Measurements from ENCODE around the gene FERD3L.

FERD3L gene

GRCh38 chr7:19101909-19102308 lies 43.3 kb downstream of the FERD3L start:
- Histone ChIP-seq H3K9me3 (ENCODE audit: low read length) (no peaks in the 10 kb centered on the region), H3K36me3 (ENCODE audit: insufficient read depth, low read length) (no peaks in the 10 kb centered on the region), H3K4me1 (ENCODE audit: insufficient read depth, low read length) (peaks cover 4% of the 10 kb centered on the region), H3K27me3 (ENCODE audit: insufficient read depth, low read length) (peaks cover 22% of the 10 kb centered on the region), H3K4me3 (ENCODE audit: low read length) (no peak overlapping the region), H2AFZ (ENCODE audit: low read depth, low read length) (no peak overlapping the region)

DNA sequence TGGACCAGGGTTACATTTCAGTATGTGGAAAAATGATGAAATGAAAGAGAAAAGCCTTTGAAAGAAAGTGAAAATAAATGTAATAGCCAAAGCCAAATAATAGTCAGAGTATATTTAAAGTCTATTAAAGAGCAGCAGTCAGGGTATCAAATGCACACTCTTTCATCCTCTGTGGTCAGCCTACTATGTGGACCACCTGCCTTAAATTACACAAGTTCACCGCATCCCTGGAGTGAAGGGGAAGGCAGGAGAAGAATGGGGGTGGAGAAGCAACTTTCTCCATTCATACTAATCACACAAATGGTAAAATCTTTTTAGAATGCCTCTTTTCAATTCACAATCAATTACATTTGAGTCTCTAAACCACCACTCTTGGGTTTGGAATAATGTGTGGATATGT lies 43.7 kb downstream of the FERD3L start:
- no peak overlapping the region for H3K4me3 ChIP-seq (ENCODE audit: low read length)
- H3K27me3 ChIP-seq (ENCODE audit: insufficient read depth, low read length) = peaks cover 18% of the 10 kb centered on the region

GRCh38 chr7:19099924-19100323 lies 45.3 kb downstream of the FERD3L start:
- H3K4me3 ChIP-seq (ENCODE audit: low read length) = no peak overlapping the region
- no peaks in the 10 kb centered on the region for H3K9me3 ChIP-seq (ENCODE audit: low read length)
- H2AFZ ChIP-seq (ENCODE audit: low read depth, low read length) = no peak overlapping the region
- no peaks in the 10 kb centered on the region for H3K36me3 ChIP-seq (ENCODE audit: insufficient read depth, low read length)
- H3K4me1 ChIP-seq (ENCODE audit: insufficient read depth, low read length) = no peaks in the 10 kb centered on the region
- H3K27me3 ChIP-seq (ENCODE audit: insufficient read depth, low read length) = peaks cover 5% of the 10 kb centered on the region

More for the DNA sequence above, 43.7 kb downstream of the FERD3L start:
- peaks cover 2% of the 10 kb centered on the region for H3K4me1 ChIP-seq (ENCODE audit: insufficient read depth, low read length)
- no peak overlapping the region for H2AFZ ChIP-seq (ENCODE audit: low read depth, low read length)
- H3K9me3 ChIP-seq (ENCODE audit: low read length) = no peaks in the 10 kb centered on the region
- H3K36me3 ChIP-seq (ENCODE audit: insufficient read depth, low read length) = no peaks in the 10 kb centered on the region

DNA sequence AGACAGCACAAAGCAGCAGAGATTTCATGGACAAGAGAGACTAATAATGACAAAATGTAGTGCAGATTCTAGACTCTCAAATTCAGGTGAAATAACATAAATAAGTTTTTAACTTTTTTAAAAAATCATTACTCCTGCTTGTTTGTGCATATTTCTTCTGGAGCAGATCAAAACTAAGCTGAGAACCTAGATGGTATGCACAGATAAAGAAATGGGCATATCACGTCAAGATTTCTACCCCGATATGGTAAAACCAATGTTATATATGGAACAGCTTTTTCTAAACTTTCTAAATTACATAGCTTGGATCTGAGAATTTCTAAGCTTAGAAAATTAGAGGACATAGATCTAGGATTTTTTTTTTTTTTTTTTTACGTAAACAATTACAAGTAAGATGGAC lies 46.0 kb downstream of the FERD3L start:
- Histone ChIP-seq H3K27me3 (ENCODE audit: insufficient read depth, low read length) (no peaks in the 10 kb centered on the region), H3K36me3 (ENCODE audit: insufficient read depth, low read length) (no peaks in the 10 kb centered on the region), H3K9me3 (ENCODE audit: low read length) (no peaks in the 10 kb centered on the region), H3K4me1 (ENCODE audit: insufficient read depth, low read length) (no peaks in the 10 kb centered on the region), H2AFZ (ENCODE audit: low read depth, low read length) (no peak overlapping the region), H3K4me3 (ENCODE audit: low read length) (no peak overlapping the region)

DNA sequence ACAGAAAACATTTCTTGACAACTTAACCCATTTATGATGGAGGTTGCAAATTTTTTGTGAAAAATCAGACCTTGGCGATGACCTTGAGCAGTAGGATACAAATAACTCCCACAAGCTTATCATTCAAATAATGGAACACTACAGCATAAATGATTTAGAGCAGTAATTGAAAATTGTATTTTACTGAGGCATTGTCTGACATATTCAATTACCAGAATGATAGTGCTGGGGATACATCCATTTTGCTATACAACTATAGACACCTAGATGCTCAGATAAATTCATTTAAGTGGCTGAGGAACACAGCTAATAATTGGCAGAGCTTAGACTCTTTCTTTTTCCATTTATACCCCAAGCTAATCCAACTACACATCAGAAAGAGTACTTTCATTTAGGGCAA lies 46.7 kb downstream of the FERD3L start:
- H3K36me3 ChIP-seq (ENCODE audit: insufficient read depth, low read length) = no peaks in the 10 kb centered on the region
- H2AFZ ChIP-seq (ENCODE audit: low read depth, low read length) = no peak overlapping the region
- H3K9me3 ChIP-seq (ENCODE audit: low read length) = no peaks in the 10 kb centered on the region
- no peaks in the 10 kb centered on the region for H3K4me1 ChIP-seq (ENCODE audit: insufficient read depth, low read length)
- no peaks in the 10 kb centered on the region for H3K27me3 ChIP-seq (ENCODE audit: insufficient read depth, low read length)
- H3K4me3 ChIP-seq (ENCODE audit: low read length) = no peak overlapping the region

GRCh38 chr7:19097165-19098055 lies 47.8 kb downstream of the FERD3L start:
- no peak overlapping the region for H2AFZ ChIP-seq (ENCODE audit: low read depth, low read length)
- no peaks in the 10 kb centered on the region for H3K36me3 ChIP-seq (ENCODE audit: insufficient read depth, low read length)
- no peak overlapping the region for H3K4me3 ChIP-seq (ENCODE audit: low read length)
- H3K4me1 ChIP-seq (ENCODE audit: insufficient read depth, low read length) = no peaks in the 10 kb centered on the region
- no peaks in the 10 kb centered on the region for H3K9me3 ChIP-seq (ENCODE audit: low read length)
- no peaks in the 10 kb centered on the region for H3K27me3 ChIP-seq (ENCODE audit: insufficient read depth, low read length)

DNA sequence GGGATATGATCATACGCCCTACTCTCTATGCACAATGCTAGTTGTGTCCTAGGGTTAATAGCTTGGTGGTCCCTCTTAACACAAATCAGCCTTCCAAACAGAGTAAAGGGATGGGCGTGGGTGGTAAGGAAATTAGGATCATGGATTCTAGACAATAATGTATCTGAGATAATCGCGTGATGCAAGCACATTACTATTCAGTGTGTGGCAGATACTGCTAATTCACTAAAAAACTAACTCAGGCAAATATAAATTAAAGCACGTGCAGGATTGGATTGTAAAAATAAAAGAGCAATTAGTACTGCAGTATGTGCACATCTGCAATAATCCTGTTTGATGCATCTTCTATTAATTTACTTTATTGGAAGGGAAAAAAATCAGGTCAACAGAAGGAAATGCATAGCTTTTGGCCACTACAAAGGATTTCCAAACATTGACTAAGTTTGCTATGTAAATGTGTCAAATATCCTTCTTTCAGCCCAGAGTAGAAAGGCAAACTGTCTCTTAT lies 49.8 kb downstream of the FERD3L start:
- Histone ChIP-seq H3K27me3 (ENCODE audit: insufficient read depth, low read length) (no peaks in the 10 kb centered on the region), H3K36me3 (ENCODE audit: insufficient read depth, low read length) (no peaks in the 10 kb centered on the region), H3K9me3 (ENCODE audit: low read length) (no peaks in the 10 kb centered on the region), H3K4me1 (ENCODE audit: insufficient read depth, low read length) (no peaks in the 10 kb centered on the region), H3K4me3 (ENCODE audit: low read length) (no peak overlapping the region), H2AFZ (ENCODE audit: low read depth, low read length) (no peak overlapping the region)

Measured in neuron (in vitro differentiated cells).